HEK293 (cell line): ENCODE results near the gene WDR20.

ENCODE experiments used
- CTCF ChIA-PET: fragments of 350-600 bp; formaldehyde crosslinking; extraction: SDS; loops from one replicate; lab custom pipeline; 2021; ENCODE audit warnings: antibody characterized with exemption; lab: Yijun Ruan, JAX
- POLR2A ChIA-PET: fragments of 300-600 bp; formaldehyde crosslinking; extraction: SDS; loops from one replicate; lab custom pipeline; 2020; ENCODE audit warnings: antibody characterized with exemption, inconsistent platforms; lab: Yijun Ruan, JAX
- H3K27ac ChIP-seq: fragments of 200-500 bp; sonication (Bioruptor generic); 2 replicates; pipeline ENCODE4 v1.5.1; 2014; ENCODE audit warnings: low read depth, low read length, control low read depth, inconsistent platforms; ENCODE audit errors: extremely low read depth
- H3K36me3 ChIP-seq, 2 experiments: fragments of 200-500 bp in 1 of 2; sonication (Bioruptor generic) in 1 of 2; 1 replicate in 1 of 2; 2 replicates in 1 of 2; pipeline ENCODE4 v1.5.1; 2014 to 2017; ENCODE audit warnings: inconsistent platforms in 2 of 2, low read length in 2 of 2; ENCODE audit not compliant: control insufficient read depth in 2 of 2, insufficient read depth in 1 of 2
- H3K4me1 ChIP-seq: fragments of 200-500 bp; sonication (Bioruptor generic); 2 replicates; pipeline ENCODE4 v1.5.1; 2014; ENCODE audit warnings: mild to moderate bottlenecking, low read length, inconsistent platforms; ENCODE audit not compliant: control insufficient read depth, insufficient read depth
- H3K4me3 ChIP-seq: 2 replicates; pipeline ENCODE4 v1.5.1; 2011; ENCODE audit warnings: low read depth, mild to moderate bottlenecking, control low read depth, low read length, moderate library complexity
- H3K9me3 ChIP-seq: fragments of 200-500 bp; sonication (Bioruptor generic); 2 replicates; pipeline ENCODE4 v1.5.1; 2014; ENCODE audit warnings: low read depth, low read length, inconsistent platforms; ENCODE audit not compliant: control insufficient read depth, insufficient read depth
- GLIS1 ChIP-seq: fragments of 450-650 bp; formaldehyde crosslinking; IDR thresholded peaks from 2 replicates; pipeline ENCODE4 v1.5.1; 2016; ENCODE audit warnings: missing biosample characterization, missing genetic modification characterization
- KLF10 ChIP-seq: fragments of 450-650 bp; IDR thresholded peaks from 2 replicates; pipeline ENCODE4 v1.5.1; 2018; ENCODE audit warnings: missing biosample characterization, mild to moderate bottlenecking, missing genetic modification characterization
- OVOL3 ChIP-seq: fragments of 450-650 bp; formaldehyde crosslinking; IDR thresholded peaks from 2 replicates; pipeline ENCODE4 v1.5.1; 2016; ENCODE audit warnings: missing biosample characterization, missing genetic modification characterization
- PBX3 ChIP-seq: sonication (generic); formaldehyde crosslinking; IDR thresholded peaks from 2 replicates; pipeline ENCODE4 v1.8.1; 2022; ENCODE audit warnings: mild to moderate bottlenecking, moderate library complexity, missing genetic modification reagents
- SCRT1 ChIP-seq: fragments of 450-650 bp; formaldehyde crosslinking; IDR thresholded peaks from 2 replicates; pipeline ENCODE4 v1.5.1; 2016; ENCODE audit warnings: missing biosample characterization, missing genetic modification characterization, borderline replicate concordance
- WT1 ChIP-seq: fragments of 450-650 bp; formaldehyde crosslinking; IDR thresholded peaks from 2 replicates; pipeline ENCODE4 v1.5.1; 2016; ENCODE audit warnings: missing biosample characterization, missing genetic modification characterization
- YY2 ChIP-seq: fragments of 450-650 bp; formaldehyde crosslinking; IDR thresholded peaks from 2 replicates; pipeline ENCODE4 v1.5.1; 2016; ENCODE audit warnings: missing biosample characterization, missing genetic modification characterization
- ZBTB48 ChIP-seq: fragments of 450-650 bp; formaldehyde crosslinking; IDR thresholded peaks from 2 replicates; pipeline ENCODE4 v1.5.1; 2016; ENCODE audit warnings: missing biosample characterization, missing genetic modification characterization
- ZEB2 ChIP-seq: fragments of 450-650 bp; formaldehyde crosslinking; IDR thresholded peaks from 2 replicates; pipeline ENCODE4 v1.5.1; 2016; ENCODE audit warnings: missing biosample characterization, missing genetic modification characterization
- ZFHX2 ChIP-seq: fragments of 450-650 bp; formaldehyde crosslinking; conservative IDR thresholded peaks from 2 replicates; pipeline ENCODE4 v1.5.1; 2016; ENCODE audit warnings: missing biosample characterization, missing genetic modification characterization
- ZNF133 ChIP-seq: fragments of 450-650 bp; formaldehyde crosslinking; IDR thresholded peaks from 2 replicates; pipeline ENCODE4 v1.5.1; 2016; ENCODE audit warnings: missing biosample characterization, missing genetic modification characterization
- ZNF24 ChIP-seq: fragments of 450-650 bp; formaldehyde crosslinking; IDR thresholded peaks from 2 replicates; pipeline ENCODE4 v1.5.1; 2016; ENCODE audit warnings: missing biosample characterization, missing genetic modification characterization
- ZNF324 ChIP-seq: fragments of 450-650 bp; formaldehyde crosslinking; IDR thresholded peaks from 2 replicates; pipeline ENCODE4 v1.5.1; 2016; ENCODE audit warnings: missing biosample characterization, missing genetic modification characterization
- ZNF394 ChIP-seq: fragments of 450-650 bp; formaldehyde crosslinking; IDR thresholded peaks from 2 replicates; pipeline ENCODE4 v1.5.1; 2016; ENCODE audit warnings: missing biosample characterization, missing genetic modification characterization, mild to moderate bottlenecking, moderate library complexity, borderline replicate concordance
- ZNF501 ChIP-seq: fragments of 450-650 bp; formaldehyde crosslinking; IDR thresholded peaks from 2 replicates; pipeline ENCODE4 v1.5.1; 2016; ENCODE audit warnings: missing biosample characterization, missing genetic modification characterization
- ZNF843 ChIP-seq: fragments of 450-650 bp; formaldehyde crosslinking; IDR thresholded peaks from 2 replicates; pipeline ENCODE4 v1.5.1; 2016; ENCODE audit warnings: missing biosample characterization, missing genetic modification characterization
- TF ChIP-seq, protein P1 (sequence below): fragments of 450-650 bp; formaldehyde crosslinking; IDR thresholded peaks from 2 replicates; pipeline ENCODE4 v1.5.1; 2016; ENCODE audit warnings: missing biosample characterization, missing genetic modification characterization
- TF ChIP-seq, protein P2 (sequence below): fragments of 450-650 bp; formaldehyde crosslinking; IDR thresholded peaks from 2 replicates; pipeline ENCODE4 v1.5.1; 2016; ENCODE audit warnings: missing biosample characterization, missing genetic modification characterization
- TF ChIP-seq, protein P3 (sequence below): fragments of 450-650 bp; formaldehyde crosslinking; IDR thresholded peaks from 2 replicates; pipeline ENCODE4 v1.5.1; 2016; ENCODE audit warnings: missing biosample characterization, missing genetic modification characterization
- TF ChIP-seq, protein P4 (sequence below): fragments of 450-650 bp; formaldehyde crosslinking; IDR thresholded peaks from 2 replicates; pipeline ENCODE4 v1.5.1; 2016; ENCODE audit warnings: missing biosample characterization, missing genetic modification characterization
- TF ChIP-seq, protein P5 (sequence below): fragments of 450-650 bp; formaldehyde crosslinking; conservative IDR thresholded peaks from 2 replicates; pipeline ENCODE4 v1.5.1; 2016; ENCODE audit warnings: low read depth, missing biosample characterization, missing genetic modification characterization

Gene WDR20, protein sequence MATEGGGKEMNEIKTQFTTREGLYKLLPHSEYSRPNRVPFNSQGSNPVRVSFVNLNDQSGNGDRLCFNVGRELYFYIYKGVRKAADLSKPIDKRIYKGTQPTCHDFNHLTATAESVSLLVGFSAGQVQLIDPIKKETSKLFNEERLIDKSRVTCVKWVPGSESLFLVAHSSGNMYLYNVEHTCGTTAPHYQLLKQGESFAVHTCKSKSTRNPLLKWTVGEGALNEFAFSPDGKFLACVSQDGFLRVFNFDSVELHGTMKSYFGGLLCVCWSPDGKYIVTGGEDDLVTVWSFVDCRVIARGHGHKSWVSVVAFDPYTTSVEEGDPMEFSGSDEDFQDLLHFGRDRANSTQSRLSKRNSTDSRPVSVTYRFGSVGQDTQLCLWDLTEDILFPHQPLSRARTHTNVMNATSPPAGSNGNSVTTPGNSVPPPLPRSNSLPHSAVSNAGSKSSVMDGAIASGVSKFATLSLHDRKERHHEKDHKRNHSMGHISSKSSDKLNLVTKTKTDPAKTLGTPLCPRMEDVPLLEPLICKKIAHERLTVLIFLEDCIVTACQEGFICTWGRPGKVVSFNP

DNA sequence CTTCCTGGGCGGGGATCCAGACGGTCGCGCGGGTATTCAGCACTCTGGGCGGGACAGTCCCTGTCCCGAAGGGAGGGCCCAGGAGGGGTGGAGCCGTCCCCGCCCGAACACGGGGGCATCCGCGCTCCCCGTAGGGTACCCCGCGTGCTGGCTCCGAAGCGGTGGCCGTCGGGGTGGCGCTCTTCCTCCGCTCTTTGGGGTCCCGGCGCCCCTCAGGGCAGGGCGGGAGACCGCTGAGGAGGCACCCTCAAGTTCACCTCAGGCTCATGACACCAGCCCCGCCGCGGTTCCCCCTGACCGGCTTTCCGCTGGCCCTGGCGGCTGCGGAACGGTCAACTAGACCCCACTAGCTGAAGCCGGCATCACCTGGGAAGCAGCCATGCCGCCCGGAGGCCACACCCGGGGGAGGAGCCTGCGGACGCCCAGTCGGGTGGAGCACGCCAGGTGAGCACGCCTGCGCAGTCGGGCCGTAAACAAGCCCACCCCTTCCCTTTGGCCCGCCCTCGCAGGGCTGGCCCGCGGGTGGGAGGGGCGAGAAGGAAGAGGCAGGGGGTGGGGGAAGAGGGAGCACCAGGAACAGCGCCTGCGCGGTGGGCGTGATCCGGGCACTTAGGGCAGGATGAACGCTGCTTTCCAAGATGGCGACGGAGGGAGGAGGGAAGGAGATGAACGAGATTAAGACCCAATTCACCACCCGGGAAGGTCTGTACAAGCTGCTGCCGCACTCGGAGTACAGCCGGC lies at the start of gene WDR20:
WDR20 (plus strand) TSS at position 612 of the 741 bp plus-strand sequence; CDS start at position 639, 27 bp downstream.
- POLR2A ChIA-PET = interaction anchor here (1.0 to 1.3 kb wide), 2 partner anchors 11 to 44 kb away, joined by 3 to 4 read pairs; no protein-coding TSS in a partner anchor
- CTCF ChIA-PET = interaction anchor here (0.6 to 1.1 kb wide), 2 partner anchors 158 to 176 kb away, joined by 3 to 4 read pairs; no protein-coding TSS in a partner anchor
- H3K36me3 ChIP-seq = peaks cover 0 to 8% of the 10 kb centered on the region in 2 experiments; a peak in 1 of 3 replicates
- H3K4me3 ChIP-seq = peak within 1 kb of the TSS; percentile 93
- H3K9me3 ChIP-seq = no peaks in the 10 kb centered on the region
- H3K27ac ChIP-seq = peak within 1 kb of the TSS; percentile 91
- H3K4me1 ChIP-seq = peaks cover 6% of the 10 kb centered on the region; the same call in 1 of the 2 replicates
- TF ChIP-seq ZFHX2 (tag by site-specific recombination) = peak; percentile 76
- peak; percentile 83 for TF ChIP-seq ZBTB48 (tag by site-specific recombination)
- no peak; the same call in 1 of the 2 replicates for TF ChIP-seq KLF10 (tag by site-specific recombination)
- TF ChIP-seq ZNF501 (tag by site-specific recombination) = peak; percentile 78
- TF ChIP-seq SCRT1 (tag by site-specific recombination) = no peak
- TF ChIP-seq ZEB2 (tag by site-specific recombination) = peak; percentile 98
- TF ChIP-seq ZNF324 (tag by site-specific recombination) = peak; percentile 92; the same call in 1 of the 2 replicates
- TF ChIP-seq ZNF394 (tag by site-specific recombination) = no peak
- no peak for TF ChIP-seq ZNF133
- 0 out of 2 replicates have a peak, but pooled peaks have one; percentile 40 for TF ChIP-seq PBX3
- peak; percentile 84 for TF ChIP-seq GLIS1
- TF ChIP-seq, protein P1, sequence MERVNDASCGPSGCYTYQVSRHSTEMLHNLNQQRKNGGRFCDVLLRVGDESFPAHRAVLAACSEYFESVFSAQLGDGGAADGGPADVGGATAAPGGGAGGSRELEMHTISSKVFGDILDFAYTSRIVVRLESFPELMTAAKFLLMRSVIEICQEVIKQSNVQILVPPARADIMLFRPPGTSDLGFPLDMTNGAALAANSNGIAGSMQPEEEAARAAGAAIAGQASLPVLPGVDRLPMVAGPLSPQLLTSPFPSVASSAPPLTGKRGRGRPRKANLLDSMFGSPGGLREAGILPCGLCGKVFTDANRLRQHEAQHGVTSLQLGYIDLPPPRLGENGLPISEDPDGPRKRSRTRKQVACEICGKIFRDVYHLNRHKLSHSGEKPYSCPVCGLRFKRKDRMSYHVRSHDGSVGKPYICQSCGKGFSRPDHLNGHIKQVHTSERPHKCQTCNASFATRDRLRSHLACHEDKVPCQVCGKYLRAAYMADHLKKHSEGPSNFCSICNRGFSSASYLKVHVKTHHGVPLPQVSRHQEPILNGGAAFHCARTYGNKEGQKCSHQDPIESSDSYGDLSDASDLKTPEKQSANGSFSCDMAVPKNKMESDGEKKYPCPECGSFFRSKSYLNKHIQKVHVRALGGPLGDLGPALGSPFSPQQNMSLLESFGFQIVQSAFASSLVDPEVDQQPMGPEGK (tag by site-specific recombination) = peak; percentile 94
- peak; percentile 79 for TF ChIP-seq YY2 (tag by site-specific recombination)
- TF ChIP-seq, protein P2, sequence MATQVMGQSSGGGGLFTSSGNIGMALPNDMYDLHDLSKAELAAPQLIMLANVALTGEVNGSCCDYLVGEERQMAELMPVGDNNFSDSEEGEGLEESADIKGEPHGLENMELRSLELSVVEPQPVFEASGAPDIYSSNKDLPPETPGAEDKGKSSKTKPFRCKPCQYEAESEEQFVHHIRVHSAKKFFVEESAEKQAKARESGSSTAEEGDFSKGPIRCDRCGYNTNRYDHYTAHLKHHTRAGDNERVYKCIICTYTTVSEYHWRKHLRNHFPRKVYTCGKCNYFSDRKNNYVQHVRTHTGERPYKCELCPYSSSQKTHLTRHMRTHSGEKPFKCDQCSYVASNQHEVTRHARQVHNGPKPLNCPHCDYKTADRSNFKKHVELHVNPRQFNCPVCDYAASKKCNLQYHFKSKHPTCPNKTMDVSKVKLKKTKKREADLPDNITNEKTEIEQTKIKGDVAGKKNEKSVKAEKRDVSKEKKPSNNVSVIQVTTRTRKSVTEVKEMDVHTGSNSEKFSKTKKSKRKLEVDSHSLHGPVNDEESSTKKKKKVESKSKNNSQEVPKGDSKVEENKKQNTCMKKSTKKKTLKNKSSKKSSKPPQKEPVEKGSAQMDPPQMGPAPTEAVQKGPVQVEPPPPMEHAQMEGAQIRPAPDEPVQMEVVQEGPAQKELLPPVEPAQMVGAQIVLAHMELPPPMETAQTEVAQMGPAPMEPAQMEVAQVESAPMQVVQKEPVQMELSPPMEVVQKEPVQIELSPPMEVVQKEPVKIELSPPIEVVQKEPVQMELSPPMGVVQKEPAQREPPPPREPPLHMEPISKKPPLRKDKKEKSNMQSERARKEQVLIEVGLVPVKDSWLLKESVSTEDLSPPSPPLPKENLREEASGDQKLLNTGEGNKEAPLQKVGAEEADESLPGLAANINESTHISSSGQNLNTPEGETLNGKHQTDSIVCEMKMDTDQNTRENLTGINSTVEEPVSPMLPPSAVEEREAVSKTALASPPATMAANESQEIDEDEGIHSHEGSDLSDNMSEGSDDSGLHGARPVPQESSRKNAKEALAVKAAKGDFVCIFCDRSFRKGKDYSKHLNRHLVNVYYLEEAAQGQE (tag by site-specific recombination) = peak; percentile 93
- peak; percentile 36; the same call in 1 of the 2 replicates for TF ChIP-seq ZNF843 (tag by site-specific recombination)
- TF ChIP-seq, protein P3, sequence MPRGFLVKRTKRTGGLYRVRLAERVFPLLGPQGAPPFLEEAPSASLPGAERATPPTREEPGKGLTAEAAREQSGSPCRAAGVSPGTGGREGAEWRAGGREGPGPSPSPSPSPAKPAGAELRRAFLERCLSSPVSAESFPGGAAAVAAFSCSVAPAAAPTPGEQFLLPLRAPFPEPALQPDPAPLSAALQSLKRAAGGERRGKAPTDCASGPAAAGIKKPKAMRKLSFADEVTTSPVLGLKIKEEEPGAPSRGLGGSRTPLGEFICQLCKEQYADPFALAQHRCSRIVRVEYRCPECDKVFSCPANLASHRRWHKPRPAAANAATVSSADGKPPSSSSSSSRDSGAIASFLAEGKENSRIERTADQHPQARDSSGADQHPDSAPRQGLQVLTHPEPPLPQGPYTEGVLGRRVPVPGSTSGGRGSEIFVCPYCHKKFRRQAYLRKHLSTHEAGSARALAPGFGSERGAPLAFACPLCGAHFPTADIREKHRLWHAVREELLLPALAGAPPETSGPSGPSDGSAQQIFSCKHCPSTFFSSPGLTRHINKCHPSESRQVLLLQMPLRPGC (tag by site-specific recombination) = peak; percentile 47; the same call in 1 of the 2 replicates
- 0 out of 2 replicates have a peak, but pooled peaks have one; percentile 44 for TF ChIP-seq ZNF24 (tag by site-specific recombination)
- TF ChIP-seq WT1 (tag by site-specific recombination) = peak; percentile 76; the same call in 1 of the 2 replicates
- TF ChIP-seq OVOL3 (tag by site-specific recombination) = no peak
- TF ChIP-seq, protein P4, sequence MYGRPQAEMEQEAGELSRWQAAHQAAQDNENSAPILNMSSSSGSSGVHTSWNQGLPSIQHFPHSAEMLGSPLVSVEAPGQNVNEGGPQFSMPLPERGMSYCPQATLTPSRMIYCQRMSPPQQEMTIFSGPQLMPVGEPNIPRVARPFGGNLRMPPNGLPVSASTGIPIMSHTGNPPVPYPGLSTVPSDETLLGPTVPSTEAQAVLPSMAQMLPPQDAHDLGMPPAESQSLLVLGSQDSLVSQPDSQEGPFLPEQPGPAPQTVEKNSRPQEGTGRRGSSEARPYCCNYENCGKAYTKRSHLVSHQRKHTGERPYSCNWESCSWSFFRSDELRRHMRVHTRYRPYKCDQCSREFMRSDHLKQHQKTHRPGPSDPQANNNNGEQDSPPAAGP (tag by site-specific recombination) = peak; percentile 94
- TF ChIP-seq, protein P5, sequence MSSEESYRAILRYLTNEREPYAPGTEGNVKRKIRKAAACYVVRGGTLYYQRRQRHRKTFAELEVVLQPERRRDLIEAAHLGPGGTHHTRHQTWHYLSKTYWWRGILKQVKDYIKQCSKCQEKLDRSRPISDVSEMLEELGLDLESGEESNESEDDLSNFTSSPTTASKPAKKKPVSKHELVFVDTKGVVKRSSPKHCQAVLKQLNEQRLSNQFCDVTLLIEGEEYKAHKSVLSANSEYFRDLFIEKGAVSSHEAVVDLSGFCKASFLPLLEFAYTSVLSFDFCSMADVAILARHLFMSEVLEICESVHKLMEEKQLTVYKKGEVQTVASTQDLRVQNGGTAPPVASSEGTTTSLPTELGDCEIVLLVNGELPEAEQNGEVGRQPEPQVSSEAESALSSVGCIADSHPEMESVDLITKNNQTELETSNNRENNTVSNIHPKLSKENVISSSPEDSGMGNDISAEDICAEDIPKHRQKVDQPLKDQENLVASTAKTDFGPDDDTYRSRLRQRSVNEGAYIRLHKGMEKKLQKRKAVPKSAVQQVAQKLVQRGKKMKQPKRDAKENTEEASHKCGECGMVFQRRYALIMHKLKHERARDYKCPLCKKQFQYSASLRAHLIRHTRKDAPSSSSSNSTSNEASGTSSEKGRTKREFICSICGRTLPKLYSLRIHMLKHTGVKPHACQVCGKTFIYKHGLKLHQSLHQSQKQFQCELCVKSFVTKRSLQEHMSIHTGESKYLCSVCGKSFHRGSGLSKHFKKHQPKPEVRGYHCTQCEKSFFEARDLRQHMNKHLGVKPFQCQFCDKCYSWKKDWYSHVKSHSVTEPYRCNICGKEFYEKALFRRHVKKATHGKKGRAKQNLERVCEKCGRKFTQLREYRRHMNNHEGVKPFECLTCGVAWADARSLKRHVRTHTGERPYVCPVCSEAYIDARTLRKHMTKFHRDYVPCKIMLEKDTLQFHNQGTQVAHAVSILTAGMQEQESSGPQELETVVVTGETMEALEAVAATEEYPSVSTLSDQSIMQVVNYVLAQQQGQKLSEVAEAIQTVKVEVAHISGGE (tag by site-specific recombination) = 0 out of 2 replicates have a peak, but pooled peaks have one; percentile 1
